ENCODE measurements around the gene CHST9.

- TF ChIP-seq NPAS2 (CRISPR knock-in tag; IDR thresholded peaks at IDR 0.05; ENCODE audit: borderline replicate concordance) (no peak), USF2 (IDR thresholded peaks at IDR 0.05) (no peak)
Measured at GRCh38 chr18:27141876-27142275, 43.2 kb downstream of the CHST9 start.

Measured in A549 (cell line).